HepG2 (cell line): ENCODE results near the gene OSBPL2. TPM values are rescaled to one million over a fixed set of nuclear protein-coding genes. Genes with fewer than 3 reads are reported as not detected.
A peak's percentile ranks its signal among the peaks of the same experiment; 100 is the strongest.

ENCODE experiments used
- BHLHE40 ChIP-seq: IDR thresholded peaks from 2 replicates; pipeline ENCODE4 v1.6.1; 2011; ENCODE audit warnings: low read length, improper control_type of control experiment
- EED ChIP-seq: sonication (generic); formaldehyde crosslinking; IDR thresholded peaks from 2 replicates; pipeline ENCODE4 v1.5.0; 2020; ENCODE audit warnings: mild to moderate bottlenecking, missing genetic modification reagents
- FOXK2 ChIP-seq: fragments of 450-650 bp; IDR thresholded peaks from 2 replicates; pipeline ENCODE4 v1.6.1; 2016
- TMF1 ChIP-seq: sonication (generic); formaldehyde crosslinking; IDR thresholded peaks from 2 replicates; pipeline ENCODE4 v1.8.1; 2022; ENCODE audit warnings: low read depth, missing genetic modification reagents
- YEATS2 ChIP-seq: sonication (generic); formaldehyde crosslinking; IDR thresholded peaks from 2 replicates; pipeline ENCODE4 v1.4.0; 2020; ENCODE audit warnings: missing genetic modification reagents, borderline replicate concordance
- ZNF432 ChIP-seq: sonication (generic); formaldehyde crosslinking; IDR thresholded peaks from 2 replicates; pipeline ENCODE4 v1.5.0; 2020; ENCODE audit warnings: missing genetic modification reagents, mild to moderate bottlenecking, borderline replicate concordance
- ZNF496 ChIP-seq: sonication (generic); formaldehyde crosslinking; IDR thresholded peaks from 2 replicates; pipeline ENCODE4 v1.8.1; 2023; ENCODE audit warnings: mild to moderate bottlenecking, moderate library complexity, missing genetic modification reagents; ENCODE audit not compliant: insufficient replicate concordance
- ZNF530 ChIP-seq: sonication (generic); formaldehyde crosslinking; IDR thresholded peaks from 2 replicates; pipeline ENCODE4 v1.5.0; 2020; ENCODE audit warnings: low read depth, mild to moderate bottlenecking, missing genetic modification reagents
- ZNF547 ChIP-seq: sonication (generic); formaldehyde crosslinking; IDR thresholded peaks from 2 replicates; pipeline ENCODE4 v1.5.1; 2020; ENCODE audit warnings: mild to moderate bottlenecking, missing genetic modification reagents
- ZNF891 ChIP-seq: sonication (generic); formaldehyde crosslinking; IDR thresholded peaks from 2 replicates; pipeline ENCODE4 v1.5.0; 2020; ENCODE audit warnings: mild to moderate bottlenecking, missing genetic modification reagents
- polyA plus RNA-seq, 8 experiments: library from polyadenylated mRNA; depleted of rRNA in 3 of 8; stranded (reverse) in 7 of 8; unstranded in 1 of 8; fragments of >200 nt; fragmentation: Illumina TruSeq in 4 of 8; extraction: Trizol in 4 of 8; gene quantifications; 2 replicates each; pipeline versions ENCODE4 v1.2.1 to v1.2.3, GENCODE V29; 2011 to 2016; ENCODE audit warnings: low read depth in 4 of 8, missing spikeins in 1 of 8, mixed read lengths in 1 of 8; ENCODE audit not compliant: insufficient read depth in 1 of 8
- total RNA-seq, 5 experiments: library from RNA; depleted of rRNA; stranded (reverse); fragments of >200 nt; fragmentation: Illumina TruSeq; extraction: Trizol; gene quantifications; 2 replicates each; pipeline ENCODE4 v1.2.3, GENCODE V29; 2016; ENCODE audit warnings: low read depth in 1 of 5
- TF ChIP-seq, protein P1 (sequence below): IDR thresholded peaks from 2 replicates; pipeline ENCODE4 v1.4.0; 2020; ENCODE audit warnings: mild to moderate bottlenecking, missing genetic modification reagents
- TF ChIP-seq, protein P2 (sequence below): sonication (generic); formaldehyde crosslinking; IDR thresholded peaks from 2 replicates; pipeline ENCODE4 v1.5.1; 2020; ENCODE audit warnings: mild to moderate bottlenecking, missing genetic modification reagents, borderline replicate concordance
- TF ChIP-seq, protein P3 (sequence below): sonication (generic); formaldehyde crosslinking; IDR thresholded peaks from 2 replicates; pipeline ENCODE4 v1.5.0; 2020; ENCODE audit warnings: mild to moderate bottlenecking, missing genetic modification reagents

The OSBPL2 gene
- total and polyA plus RNA-seq, 2 of the 13 experiments (the other 11 are each of a cell fraction or from before 2014, with no cell fraction given): 18.5 to 37.4 TPM

DNA sequence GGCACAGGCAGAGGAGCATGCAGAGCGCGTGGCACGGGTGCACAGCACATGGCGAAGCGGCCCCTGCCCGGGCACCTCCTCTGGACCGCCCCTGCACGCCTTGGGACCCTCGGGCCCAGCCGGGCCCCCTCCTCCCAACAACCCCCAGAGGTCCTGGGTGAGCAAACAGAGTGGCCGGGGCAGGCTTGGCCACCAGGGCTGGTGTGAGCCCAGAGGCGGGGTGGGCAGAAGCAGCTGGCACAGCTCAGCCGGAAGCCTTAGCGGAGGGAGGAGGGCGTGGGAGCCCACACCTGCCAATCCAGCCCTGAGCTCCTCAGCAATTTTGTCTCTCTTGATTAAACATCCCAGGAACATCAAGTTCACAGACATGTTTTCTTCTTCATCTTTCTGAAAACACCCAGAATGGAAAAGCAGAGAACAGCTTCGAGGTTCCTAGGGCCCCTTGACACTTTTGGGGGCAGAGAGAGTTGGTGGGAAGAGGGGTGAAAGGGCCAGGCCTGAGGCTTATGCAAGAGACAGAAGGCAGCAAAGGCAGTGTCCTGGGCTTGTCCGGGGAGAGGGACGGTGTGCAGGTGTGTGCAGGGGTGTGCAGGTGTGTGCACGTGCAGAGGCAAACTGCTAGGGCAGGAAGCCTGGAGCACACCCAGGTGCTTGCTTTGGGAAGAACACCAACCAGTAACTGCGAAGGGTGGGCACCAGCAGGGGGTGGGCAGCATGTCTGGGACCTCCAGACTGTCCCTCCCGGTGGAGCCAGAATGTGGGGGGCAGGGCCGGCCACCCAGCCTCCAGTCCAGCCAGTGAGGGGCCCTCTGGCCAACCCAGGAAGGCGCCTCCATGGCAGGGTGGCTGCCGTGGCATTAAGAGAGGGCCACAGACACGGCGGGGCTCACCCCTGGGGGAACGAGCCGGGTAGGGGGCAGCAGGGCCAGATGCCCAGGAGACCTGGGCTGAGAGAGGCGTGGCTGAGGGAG, 23.0 kb upstream of the OSBPL2 start (continued):
- TF ChIP-seq, protein P1, sequence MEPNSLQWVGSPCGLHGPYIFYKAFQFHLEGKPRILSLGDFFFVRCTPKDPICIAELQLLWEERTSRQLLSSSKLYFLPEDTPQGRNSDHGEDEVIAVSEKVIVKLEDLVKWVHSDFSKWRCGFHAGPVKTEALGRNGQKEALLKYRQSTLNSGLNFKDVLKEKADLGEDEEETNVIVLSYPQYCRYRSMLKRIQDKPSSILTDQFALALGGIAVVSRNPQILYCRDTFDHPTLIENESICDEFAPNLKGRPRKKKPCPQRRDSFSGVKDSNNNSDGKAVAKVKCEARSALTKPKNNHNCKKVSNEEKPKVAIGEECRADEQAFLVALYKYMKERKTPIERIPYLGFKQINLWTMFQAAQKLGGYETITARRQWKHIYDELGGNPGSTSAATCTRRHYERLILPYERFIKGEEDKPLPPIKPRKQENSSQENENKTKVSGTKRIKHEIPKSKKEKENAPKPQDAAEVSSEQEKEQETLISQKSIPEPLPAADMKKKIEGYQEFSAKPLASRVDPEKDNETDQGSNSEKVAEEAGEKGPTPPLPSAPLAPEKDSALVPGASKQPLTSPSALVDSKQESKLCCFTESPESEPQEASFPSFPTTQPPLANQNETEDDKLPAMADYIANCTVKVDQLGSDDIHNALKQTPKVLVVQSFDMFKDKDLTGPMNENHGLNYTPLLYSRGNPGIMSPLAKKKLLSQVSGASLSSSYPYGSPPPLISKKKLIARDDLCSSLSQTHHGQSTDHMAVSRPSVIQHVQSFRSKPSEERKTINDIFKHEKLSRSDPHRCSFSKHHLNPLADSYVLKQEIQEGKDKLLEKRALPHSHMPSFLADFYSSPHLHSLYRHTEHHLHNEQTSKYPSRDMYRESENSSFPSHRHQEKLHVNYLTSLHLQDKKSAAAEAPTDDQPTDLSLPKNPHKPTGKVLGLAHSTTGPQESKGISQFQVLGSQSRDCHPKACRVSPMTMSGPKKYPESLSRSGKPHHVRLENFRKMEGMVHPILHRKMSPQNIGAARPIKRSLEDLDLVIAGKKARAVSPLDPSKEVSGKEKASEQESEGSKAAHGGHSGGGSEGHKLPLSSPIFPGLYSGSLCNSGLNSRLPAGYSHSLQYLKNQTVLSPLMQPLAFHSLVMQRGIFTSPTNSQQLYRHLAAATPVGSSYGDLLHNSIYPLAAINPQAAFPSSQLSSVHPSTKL (CRISPR knock-in tag): no peak
- TF ChIP-seq FOXK2 (no peak), EED (CRISPR knock-in tag) (no peak), TMF1 (no peak), ZNF547 (CRISPR knock-in tag) (no peak), ZNF530 (CRISPR knock-in tag) (no peak), ZNF432 (CRISPR knock-in tag) (no peak), BHLHE40 (0 out of 2 replicates have a peak, but pooled peaks have one; percentile 6), ZNF496 (no peak), YEATS2 (CRISPR knock-in tag) (no peak), ZNF891 (CRISPR knock-in tag) (0 out of 2 replicates have a peak, but pooled peaks have one; percentile 22)
- TF ChIP-seq, protein P2, sequence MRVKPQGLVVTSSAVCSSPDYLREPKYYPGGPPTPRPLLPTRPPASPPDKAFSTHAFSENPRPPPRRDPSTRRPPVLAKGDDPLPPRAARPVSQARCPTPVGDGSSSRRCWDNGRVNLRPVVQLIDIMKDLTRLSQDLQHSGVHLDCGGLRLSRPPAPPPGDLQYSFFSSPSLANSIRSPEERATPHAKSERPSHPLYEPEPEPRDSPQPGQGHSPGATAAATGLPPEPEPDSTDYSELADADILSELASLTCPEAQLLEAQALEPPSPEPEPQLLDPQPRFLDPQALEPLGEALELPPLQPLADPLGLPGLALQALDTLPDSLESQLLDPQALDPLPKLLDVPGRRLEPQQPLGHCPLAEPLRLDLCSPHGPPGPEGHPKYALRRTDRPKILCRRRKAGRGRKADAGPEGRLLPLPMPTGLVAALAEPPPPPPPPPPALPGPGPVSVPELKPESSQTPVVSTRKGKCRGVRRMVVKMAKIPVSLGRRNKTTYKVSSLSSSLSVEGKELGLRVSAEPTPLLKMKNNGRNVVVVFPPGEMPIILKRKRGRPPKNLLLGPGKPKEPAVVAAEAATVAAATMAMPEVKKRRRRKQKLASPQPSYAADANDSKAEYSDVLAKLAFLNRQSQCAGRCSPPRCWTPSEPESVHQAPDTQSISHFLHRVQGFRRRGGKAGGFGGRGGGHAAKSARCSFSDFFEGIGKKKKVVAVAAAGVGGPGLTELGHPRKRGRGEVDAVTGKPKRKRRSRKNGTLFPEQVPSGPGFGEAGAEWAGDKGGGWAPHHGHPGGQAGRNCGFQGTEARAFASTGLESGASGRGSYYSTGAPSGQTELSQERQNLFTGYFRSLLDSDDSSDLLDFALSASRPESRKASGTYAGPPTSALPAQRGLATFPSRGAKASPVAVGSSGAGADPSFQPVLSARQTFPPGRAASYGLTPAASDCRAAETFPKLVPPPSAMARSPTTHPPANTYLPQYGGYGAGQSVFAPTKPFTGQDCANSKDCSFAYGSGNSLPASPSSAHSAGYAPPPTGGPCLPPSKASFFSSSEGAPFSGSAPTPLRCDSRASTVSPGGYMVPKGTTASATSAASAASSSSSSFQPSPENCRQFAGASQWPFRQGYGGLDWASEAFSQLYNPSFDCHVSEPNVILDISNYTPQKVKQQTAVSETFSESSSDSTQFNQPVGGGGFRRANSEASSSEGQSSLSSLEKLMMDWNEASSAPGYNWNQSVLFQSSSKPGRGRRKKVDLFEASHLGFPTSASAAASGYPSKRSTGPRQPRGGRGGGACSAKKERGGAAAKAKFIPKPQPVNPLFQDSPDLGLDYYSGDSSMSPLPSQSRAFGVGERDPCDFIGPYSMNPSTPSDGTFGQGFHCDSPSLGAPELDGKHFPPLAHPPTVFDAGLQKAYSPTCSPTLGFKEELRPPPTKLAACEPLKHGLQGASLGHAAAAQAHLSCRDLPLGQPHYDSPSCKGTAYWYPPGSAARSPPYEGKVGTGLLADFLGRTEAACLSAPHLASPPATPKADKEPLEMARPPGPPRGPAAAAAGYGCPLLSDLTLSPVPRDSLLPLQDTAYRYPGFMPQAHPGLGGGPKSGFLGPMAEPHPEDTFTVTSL: no peak
- TF ChIP-seq, protein P3, sequence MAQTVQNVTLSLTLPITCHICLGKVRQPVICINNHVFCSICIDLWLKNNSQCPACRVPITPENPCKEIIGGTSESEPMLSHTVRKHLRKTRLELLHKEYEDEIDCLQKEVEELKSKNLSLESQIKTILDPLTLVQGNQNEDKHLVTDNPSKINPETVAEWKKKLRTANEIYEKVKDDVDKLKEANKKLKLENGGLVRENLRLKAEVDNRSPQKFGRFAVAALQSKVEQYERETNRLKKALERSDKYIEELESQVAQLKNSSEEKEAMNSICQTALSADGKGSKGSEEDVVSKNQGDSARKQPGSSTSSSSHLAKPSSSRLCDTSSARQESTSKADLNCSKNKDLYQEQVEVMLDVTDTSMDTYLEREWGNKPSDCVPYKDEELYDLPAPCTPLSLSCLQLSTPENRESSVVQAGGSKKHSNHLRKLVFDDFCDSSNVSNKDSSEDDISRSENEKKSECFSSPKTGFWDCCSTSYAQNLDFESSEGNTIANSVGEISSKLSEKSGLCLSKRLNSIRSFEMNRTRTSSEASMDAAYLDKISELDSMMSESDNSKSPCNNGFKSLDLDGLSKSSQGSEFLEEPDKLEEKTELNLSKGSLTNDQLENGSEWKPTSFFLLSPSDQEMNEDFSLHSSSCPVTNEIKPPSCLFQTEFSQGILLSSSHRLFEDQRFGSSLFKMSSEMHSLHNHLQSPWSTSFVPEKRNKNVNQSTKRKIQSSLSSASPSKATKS (CRISPR knock-in tag): no peak
- TF ChIP-seq, all 625 proteins: peak for 3
